ENCODE results near the gene IL21R.

IL21R gene

DNA sequence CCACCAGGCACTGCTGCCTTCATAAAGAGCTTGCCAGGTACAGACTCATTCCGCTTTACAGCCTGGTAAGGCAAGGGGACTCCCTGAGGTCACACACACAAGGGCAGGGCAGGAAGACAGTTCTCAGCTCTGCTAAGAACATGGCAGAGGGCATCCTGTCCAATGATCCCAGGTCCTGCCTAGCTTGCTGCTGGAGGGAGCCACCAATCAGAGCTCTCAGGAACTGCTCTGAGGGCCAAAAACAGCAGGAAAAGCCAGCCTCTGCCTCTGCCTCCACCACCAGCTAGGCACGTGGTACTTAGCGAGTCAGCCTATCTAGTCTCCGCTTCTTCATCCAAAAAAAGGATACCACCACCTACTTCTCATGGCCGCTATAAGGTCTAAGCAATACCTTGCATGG, 81.7 kb downstream of the IL21R start:
- no peak for DNase-seq

- DNase-seq = peak in 1 of 58 donors; percentile 15
Observed at GRCh38 chr16:27485126-27485525, 83.2 kb downstream of the IL21R start.

DNA sequence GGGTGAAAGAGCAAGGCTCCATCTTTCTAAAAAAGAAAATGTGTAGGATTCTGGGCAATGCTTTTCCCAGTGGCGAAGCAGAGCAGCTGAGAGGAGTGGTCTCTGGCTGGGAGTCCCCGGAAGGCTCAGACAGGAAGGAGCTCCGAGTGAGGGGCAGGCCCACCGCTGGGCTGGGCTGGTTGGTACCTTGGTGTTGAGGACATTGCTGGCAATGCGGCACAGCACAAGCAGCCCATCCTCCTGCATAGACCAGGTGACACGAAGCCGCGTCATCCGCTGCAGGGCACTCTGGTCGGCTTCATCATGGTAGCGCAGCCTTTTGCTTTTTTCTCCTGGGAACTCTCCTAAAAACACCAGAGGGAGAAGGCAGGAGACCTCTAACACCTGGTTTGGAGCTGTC, 83.8 kb downstream of the IL21R start:
- no peak for DNase-seq

GRCh38 chr16:27486344-27486743, 84.4 kb downstream of the IL21R start:
- no peak for DNase-seq

- no peak for DNase-seq
Observed at GRCh38 chr16:27486760-27487159, 84.8 kb downstream of the IL21R start.

- DNase-seq = no peak
Observed at GRCh38 chr16:27489421-27489820, 87.4 kb downstream of the IL21R start.

DNA sequence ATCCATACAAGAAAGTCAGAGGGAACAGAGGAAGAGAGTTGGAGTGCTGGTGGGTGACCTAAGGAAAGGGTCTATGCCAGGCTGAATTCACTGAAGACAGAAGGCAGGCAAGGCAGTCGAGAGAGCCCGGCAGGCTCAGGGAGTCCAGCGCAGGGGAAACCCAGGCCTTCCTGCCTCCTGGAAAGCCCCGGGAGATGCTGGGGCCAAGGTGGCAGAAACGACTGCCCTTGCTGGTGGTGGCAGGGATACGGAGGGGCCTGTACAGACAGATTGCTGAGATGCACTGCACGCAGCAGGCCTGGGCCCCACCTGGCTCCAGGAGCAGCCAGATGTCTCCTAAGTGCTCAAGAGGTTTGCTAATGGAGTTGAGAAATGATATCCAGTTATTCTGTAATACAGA, 87.9 kb downstream of the IL21R start:
- DNase-seq = no peak

GRCh38 chr16:27491894-27492587, 90.1 kb downstream of the IL21R start:
- DNase-seq = no peak

GRCh38 chr16:27492588-27492979, 90.6 kb downstream of the IL21R start:
- DNase-seq = no peak

GRCh38 chr16:27495191-27495590, 93.2 kb downstream of the IL21R start:
- peak in 1 of 58 donors; percentile 22 for DNase-seq

GRCh38 chr16:27498031-27498825, 96.3 kb downstream of the IL21R start:
- DNase-seq = no peak

GRCh38 chr16:27498916-27499658, 97.1 kb downstream of the IL21R start:
- DNase-seq = no peak

GRCh38 chr16:27499659-27500055, 97.7 kb downstream of the IL21R start:
- DNase-seq = peak in 28 of 58 donors; percentile 6 to 72 (median 30)

DNA sequence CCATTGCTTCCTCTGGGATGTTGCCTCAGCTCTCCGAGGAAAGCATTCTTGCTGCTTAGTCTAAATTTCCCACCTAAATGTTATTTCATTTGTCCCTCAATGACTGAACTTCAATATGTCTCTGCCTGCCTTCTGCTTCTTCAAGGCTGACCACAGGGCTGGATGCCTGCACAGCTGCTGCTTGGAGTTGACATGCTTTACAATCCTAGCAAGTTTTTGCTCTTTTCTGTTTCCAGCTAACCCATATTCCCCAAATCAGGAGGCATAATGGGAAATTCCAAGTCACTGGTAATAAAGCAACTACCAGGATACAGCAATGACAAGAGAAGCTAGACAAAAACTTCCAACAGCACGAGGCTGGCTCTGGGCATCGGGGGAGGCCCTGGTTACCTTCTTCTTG, 98.8 kb downstream of the IL21R start:
- DNase-seq = no peak

Data from anterior cingulate cortex (tissue), 58 donors.